ENCODE measurements around the gene ARL6.
"Not testable (repeated sequence)": the region's sequence is repeated elsewhere in the genome, so short reads cannot be mapped to it uniquely, and the experiment has no call there.

ARL6 gene

DNA sequence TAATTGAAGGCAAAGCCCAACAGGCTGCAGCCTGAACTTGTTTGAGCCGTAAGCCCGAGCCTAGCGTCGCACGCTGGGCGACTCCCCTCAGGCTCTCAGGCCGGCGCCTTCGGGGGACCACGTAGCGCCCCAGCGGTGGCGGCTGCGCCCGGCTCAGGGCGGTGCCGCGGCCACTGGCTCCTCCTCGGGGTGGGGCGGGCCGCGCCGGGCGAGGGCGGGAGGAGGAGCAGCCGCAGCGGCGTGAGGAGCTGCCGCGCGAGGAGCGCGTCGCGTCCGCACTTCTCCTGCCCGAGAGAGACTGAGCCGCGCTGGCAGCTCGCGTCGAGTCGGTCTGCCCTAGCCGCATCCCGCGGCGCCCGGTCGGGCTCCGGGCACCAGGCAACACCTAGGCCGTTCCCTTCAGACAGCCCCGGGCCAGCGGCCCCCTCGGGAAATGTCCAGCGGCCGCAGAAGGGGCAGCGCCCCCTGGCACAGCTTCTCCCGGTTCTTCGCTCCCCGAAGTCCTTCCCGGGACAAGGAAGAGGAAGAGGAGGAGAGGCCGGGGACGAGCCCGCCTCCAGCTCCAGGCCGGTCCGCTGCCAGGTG lies 57.3 kb downstream of the ARL6 start, which contains the start of gene CRYBG3:
Gene CRYBG3 (plus strand): TSS at position 238 of the 585 bp plus-strand sequence. CDS start 196 bp downstream, at position 434.
- DNase-seq, result peak; percentile 78 to 79

GRCh38 chr3:97822359-97822775 lies 57.8 kb downstream of the ARL6 start:
- peak in 1 of 2 donors; percentile 13 for DNase-seq

DNA sequence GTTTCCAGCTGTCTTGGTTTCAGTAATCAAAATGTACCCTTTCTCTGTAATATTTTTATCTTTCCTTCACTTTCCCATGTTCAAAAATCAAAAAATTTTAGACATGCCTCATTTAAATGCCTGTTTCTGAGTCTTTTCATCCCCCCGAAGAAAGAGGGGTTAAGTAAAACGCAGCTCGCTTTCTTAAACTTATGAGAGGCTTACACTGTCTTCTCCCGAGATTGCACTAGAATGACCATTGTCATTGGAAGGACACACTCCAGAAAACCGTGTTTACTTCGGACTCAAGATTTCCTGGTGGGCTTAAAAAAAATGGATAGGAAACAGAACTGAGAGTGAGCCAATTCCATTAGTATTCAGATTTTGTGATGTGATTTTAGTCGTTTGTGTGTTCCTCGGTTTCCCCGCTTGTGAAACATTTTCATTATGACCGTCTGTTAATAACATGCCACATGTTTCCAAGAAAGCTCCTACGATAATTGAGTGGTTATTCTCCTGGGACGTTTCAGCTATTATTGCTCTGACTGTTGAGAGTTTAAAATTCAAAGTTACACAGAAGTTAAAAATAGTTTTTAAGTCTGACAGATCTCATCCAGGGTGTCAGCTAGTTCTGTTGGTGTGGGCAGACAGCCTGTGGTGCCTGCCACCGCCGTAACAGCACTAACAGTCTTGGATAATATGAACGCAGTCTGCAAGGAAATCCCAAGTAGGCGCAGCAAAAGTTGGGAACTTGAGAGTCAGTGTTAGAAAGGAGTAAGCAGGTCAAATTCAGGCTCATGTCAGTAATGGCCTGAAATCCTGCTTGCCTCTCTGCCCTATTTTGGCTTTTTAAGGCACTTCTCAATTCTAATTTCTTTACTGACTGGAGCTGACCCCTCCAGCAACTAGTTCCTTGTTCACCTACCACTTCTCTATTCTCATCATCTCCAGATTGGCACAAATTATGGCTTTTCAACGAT lies 58.8 kb downstream of the ARL6 start:
- DNase-seq, result no peak

DNA sequence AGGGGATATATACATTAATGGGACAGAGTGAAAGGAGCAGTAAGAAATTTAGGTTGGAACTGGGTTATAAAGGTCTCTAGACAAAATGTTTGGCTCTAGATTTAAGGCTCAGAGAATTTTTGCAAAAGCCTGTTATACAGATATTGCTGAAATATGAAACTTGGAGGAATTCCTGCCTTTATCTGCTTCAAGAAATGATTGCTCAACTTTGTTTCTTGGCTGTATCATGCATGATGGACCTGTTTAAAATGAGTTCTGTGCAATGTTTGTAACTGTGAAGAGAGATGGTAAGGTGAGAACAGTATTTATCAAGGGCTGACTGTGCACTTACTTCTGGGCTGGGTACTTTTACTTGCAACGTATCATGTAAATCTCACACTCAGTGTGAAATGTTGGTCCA lies 60.5 kb downstream of the ARL6 start:
- DNase-seq, result no peak

GRCh38 chr3:97827741-97828471 lies 63.3 kb downstream of the ARL6 start:
- no peak for DNase-seq

- DNase-seq, result no peak
These were observed 64.6 kb downstream of the ARL6 start for GRCh38 chr3:97829198-97829597.

- DNase-seq, result no peak
These were observed 66.1 kb downstream of the ARL6 start for GRCh38 chr3:97830638-97831037.

DNA sequence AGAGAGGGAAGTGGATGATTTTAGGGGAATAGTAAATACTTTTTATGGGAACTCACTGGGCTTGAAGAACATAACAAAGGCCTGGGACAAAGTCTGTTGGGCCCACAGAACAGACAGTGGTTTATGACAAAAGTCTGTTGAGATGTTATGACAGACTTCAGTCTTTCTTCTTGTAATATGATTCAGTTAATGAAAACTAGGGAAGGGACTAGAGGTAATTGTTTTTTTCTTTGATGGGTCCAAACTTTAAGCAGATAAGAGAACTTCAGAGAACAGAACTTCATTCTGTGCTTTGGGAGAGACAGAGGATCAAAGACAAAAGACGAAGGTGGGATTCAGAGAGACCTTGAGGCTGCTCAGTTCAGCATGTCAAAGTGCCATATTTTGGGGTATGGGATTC lies 66.6 kb downstream of the ARL6 start:
- DNase-seq, result no peak

DNA sequence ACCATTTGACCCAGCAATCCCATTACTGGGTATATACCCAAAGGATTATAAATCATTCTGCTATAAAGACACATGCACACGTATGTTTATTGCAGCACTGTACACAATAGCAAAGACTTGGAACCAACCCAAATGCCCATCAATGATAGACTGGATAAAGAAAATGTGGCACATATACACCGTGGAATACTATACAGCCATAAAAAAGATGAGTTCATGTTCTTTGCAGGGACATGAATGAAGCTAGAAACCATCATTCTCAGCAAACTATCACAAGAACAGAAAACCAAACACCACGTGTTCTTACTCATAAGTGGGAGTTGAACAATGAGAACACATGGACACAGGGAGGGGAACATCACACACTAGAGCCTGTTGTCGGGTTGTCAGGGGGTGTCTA lies 68.6 kb downstream of the ARL6 start:
- not testable (repeated sequence) for DNase-seq

- DNase-seq, result no peak
These were observed 71.2 kb downstream of the ARL6 start for GRCh38 chr3:97835761-97836160.

DNA sequence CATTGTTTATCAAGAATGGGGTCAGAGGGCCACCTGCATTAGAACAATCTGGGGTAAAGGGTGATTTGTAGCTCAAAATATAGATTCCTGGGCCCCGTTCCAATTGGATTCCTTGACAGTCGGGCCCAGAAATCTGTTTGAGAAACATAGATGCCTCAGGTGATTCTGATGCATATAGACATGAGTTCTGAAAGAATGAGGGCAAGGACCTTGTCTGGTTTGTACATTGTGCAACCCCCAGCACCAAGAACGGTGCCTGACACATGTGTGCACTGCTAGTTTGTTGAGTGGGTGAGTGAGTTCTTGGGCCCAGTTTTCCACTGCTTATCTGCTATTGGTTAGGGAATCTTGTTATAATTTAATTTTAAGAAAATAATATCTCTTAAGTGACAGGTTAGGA lies 73.8 kb downstream of the ARL6 start:
- no peak for DNase-seq

DNA sequence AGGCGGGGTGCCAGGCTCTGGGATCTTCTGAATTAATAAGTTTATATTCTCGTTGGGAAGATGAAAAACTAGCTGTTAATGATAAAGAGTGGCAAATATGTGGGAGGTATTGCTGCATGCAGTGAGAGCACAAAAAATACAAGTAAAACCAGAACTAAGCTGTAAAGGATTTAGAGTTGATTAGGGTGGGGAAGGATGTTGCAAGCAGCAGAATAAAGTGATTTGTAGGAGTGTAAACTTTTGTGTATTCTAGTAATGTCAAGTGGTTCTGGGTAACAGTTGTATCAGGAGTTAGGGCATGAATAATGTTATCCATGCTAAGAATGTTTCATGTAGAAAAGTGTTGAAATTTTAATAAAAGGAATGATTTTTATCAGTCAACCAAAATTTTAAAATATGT lies 75.4 kb downstream of the ARL6 start:
- DNase-seq, result no peak

DNA sequence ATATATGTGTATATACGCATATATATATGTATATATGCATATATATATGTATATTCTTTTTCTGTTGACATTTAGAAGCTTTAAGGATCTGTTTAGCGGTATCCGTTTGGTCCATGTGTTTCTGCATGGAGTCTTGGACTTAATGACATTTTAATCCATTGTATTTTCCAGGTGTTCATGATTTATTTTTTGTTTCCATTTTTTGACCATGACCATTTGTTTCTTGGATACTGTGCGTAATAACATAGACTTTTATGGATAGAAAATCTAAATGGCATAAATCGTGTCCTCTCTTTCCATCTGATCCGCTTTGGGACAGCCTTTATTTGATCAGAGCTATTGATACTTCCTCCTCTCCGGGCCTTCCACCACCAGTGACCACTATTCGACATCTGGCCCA lies 76.7 kb downstream of the ARL6 start:
- DNase-seq, result no peak

DNA sequence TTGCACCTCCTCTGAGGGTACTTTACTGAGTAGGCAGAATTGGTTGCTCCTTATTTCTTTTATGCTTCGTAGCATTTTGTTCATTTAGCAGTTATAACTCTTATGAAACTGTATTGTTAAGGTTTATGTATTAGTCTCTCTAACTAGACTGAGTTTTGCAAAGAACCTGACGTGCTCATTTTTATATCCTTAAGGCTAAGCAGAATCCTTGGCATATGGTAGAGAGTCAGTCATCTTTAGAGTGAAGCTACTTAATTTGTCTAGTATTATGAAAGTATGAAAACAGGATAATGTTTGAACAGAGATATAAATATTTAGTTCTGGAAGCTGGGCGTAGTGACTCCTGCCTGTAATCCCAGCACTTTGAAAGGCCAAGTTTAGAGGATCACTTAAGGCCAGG lies 77.4 kb downstream of the ARL6 start:
- DNase-seq, result no peak

DNA sequence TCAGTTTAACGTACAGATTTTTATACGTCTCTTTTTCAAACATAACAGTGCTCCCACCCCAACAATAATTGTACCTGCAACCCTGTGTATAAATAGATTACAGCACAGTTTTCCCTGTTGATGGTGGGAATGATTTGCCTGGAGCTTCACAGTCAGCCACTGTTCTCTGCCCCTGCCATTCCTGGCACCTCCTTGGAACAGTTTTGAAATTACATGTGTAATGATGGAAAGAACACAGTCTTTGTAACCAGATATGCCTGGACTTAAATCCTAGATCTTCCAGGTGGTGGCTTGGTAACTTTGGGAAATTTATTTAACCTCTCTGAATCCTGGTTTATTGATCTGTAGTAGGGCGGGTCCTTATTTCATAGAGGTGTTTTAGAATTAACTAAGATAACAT lies 84.2 kb downstream of the ARL6 start:
- DNase-seq, result no peak
